K562 (cell line): ENCODE measurements around the gene SPTBN4.

Source experiments
- ASH1L ChIP-seq: fragments of 450-650 bp; IDR thresholded peaks from 2 replicates; pipeline ENCODE4 v1.6.1; 2018; ENCODE audit warnings: borderline replicate concordance, mild to moderate bottlenecking, low read depth; ENCODE audit not compliant: partially characterized antibody
- MYC ChIP-seq, 2 experiments: fragments of 250-450 bp in 1 of 2; sonication (Bioruptor Pico) in 1 of 2; IDR thresholded peaks; 2 replicates each; pipeline versions ENCODE4 v1.5.1 to v1.6.1; 2012 to 2021; ENCODE audit warnings: low read depth in 2 of 2, borderline replicate concordance in 1 of 2, improper control_type of control experiment in 1 of 2, low read length in 1 of 2, mild to moderate bottlenecking in 1 of 2, moderate library complexity in 1 of 2
- NR2F6 ChIP-seq: fragments of 450-650 bp; formaldehyde crosslinking; IDR thresholded peaks from 2 replicates; pipeline ENCODE4 v1.4.0; 2020; ENCODE audit warnings: mild to moderate bottlenecking
- POLR2A ChIP-seq: fragments of 450-650 bp; conservative IDR thresholded peaks from 2 replicates; pipeline ENCODE4 v1.6.1; 2016
- SETDB1 ChIP-seq: IDR thresholded peaks from one replicate; pipeline ENCODE4 v1.6.1; 2012; ENCODE audit warnings: low read length, control low read depth, inconsistent platforms
- SMAD1 ChIP-seq: fragments of 150-350 bp; IDR thresholded peaks from 2 replicates; pipeline ENCODE4 v1.6.1; 2014; ENCODE audit warnings: low read length, low read depth; ENCODE audit not compliant: partially characterized antibody
- TCF7 ChIP-seq: sonication (generic); IDR thresholded peaks from 2 replicates; pipeline ENCODE4 v1.6.1; 2016; ENCODE audit warnings: antibody characterized with exemption, borderline replicate concordance
- XRCC5 ChIP-seq: fragments of 200-400 bp; formaldehyde crosslinking; IDR thresholded peaks from 2 replicates; pipeline ENCODE4 v1.6.1; 2017; ENCODE audit warnings: low read depth, mild to moderate bottlenecking, low read length
- TF ChIP-seq, protein P1 (sequence below): IDR thresholded peaks from 2 replicates; pipeline ENCODE4 v1.6.1; 2011; ENCODE audit warnings: borderline replicate concordance, low read depth, mild to moderate bottlenecking, moderate library complexity, low read length; ENCODE audit not compliant: insufficient read depth, poor library complexity, severe bottlenecking
- TF ChIP-seq, protein P2 (sequence below), 3 experiments: IDR thresholded peaks in 2 of 3; conservative IDR thresholded peaks in 1 of 3; 2 replicates each; pipeline ENCODE4 v1.5.1; 2011 to 2012; ENCODE audit warnings: low read length in 3 of 3, mild to moderate bottlenecking in 3 of 3, control low read depth in 2 of 3, improper control_type of control experiment in 1 of 3, inconsistent platforms in 1 of 3, low read depth in 1 of 3, mixed read lengths in 1 of 3, moderate library complexity in 1 of 3; ENCODE audit not compliant: insufficient read depth in 2 of 3

DNA sequence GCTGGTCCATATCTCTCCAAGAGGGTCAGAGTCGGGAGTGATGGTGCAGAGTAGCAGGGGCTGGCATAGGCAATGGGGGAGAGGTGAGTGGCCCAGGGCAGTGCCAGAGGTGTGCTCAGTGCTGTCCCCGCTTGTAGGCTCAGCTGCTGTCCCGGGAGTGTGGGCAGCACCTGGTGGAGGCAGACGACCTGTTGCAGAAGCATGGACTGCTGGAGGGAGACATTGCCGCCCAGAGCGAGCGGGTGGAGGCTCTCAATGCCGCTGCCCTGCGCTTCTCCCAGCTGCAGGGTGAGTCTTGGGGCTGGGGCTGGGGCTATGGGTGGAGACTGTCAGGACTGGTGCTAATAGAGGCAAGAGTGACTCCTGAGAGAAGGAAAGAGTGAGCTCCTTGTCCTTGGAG lies 39.3 kb downstream of the SPTBN4 start:
- TF ChIP-seq XRCC5 (no peak), ASH1L (no peak), SMAD1 (no peak), MYC (IDR thresholded peaks at IDR 0.05; ENCODE audit: low read depth, low read length) (no peak), MYC (CRISPR knock-in tag; IDR thresholded peaks at IDR 0.05; ENCODE audit: borderline replicate concordance, low read depth) (no peak), SETDB1 (no peak), POLR2A (no peak), NR2F6 (CRISPR knock-in tag) (no peak), TCF7 (no peak)
- TF ChIP-seq, protein P1, sequence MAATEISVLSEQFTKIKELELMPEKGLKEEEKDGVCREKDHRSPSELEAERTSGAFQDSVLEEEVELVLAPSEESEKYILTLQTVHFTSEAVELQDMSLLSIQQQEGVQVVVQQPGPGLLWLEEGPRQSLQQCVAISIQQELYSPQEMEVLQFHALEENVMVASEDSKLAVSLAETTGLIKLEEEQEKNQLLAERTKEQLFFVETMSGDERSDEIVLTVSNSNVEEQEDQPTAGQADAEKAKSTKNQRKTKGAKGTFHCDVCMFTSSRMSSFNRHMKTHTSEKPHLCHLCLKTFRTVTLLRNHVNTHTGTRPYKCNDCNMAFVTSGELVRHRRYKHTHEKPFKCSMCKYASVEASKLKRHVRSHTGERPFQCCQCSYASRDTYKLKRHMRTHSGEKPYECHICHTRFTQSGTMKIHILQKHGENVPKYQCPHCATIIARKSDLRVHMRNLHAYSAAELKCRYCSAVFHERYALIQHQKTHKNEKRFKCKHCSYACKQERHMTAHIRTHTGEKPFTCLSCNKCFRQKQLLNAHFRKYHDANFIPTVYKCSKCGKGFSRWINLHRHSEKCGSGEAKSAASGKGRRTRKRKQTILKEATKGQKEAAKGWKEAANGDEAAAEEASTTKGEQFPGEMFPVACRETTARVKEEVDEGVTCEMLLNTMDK = no peak
- TF ChIP-seq, protein P2, sequence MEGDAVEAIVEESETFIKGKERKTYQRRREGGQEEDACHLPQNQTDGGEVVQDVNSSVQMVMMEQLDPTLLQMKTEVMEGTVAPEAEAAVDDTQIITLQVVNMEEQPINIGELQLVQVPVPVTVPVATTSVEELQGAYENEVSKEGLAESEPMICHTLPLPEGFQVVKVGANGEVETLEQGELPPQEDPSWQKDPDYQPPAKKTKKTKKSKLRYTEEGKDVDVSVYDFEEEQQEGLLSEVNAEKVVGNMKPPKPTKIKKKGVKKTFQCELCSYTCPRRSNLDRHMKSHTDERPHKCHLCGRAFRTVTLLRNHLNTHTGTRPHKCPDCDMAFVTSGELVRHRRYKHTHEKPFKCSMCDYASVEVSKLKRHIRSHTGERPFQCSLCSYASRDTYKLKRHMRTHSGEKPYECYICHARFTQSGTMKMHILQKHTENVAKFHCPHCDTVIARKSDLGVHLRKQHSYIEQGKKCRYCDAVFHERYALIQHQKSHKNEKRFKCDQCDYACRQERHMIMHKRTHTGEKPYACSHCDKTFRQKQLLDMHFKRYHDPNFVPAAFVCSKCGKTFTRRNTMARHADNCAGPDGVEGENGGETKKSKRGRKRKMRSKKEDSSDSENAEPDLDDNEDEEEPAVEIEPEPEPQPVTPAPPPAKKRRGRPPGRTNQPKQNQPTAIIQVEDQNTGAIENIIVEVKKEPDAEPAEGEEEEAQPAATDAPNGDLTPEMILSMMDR (IDR thresholded peaks at IDR 0.05 in 2 of 3, conservative IDR thresholded peaks at IDR 0.05 in 1 of 3; ENCODE audit: insufficient read depth in 2 of 3, low read depth in 1 of 3, low read length in 3 of 3) = no peak
